K562 (cell line): ENCODE data around the gene CEP290. TPM values are rescaled to one million over a fixed set of nuclear protein-coding genes. Genes with fewer than 3 reads are reported as not detected.
A peak's percentile ranks its signal among the peaks of the same experiment; 100 is the strongest.

Experiments
- ARHGAP35 ChIP-seq: fragments of 450-650 bp; IDR thresholded peaks from 2 replicates; pipeline ENCODE4 v1.6.1; 2018; ENCODE audit not compliant: partially characterized antibody
- CEBPG ChIP-seq, 3 experiments: fragments of 200-800 bp in 1 of 3; sonication (Bioruptor generic) in 1 of 3; sonication (generic) in 1 of 3; formaldehyde crosslinking in 1 of 3; IDR thresholded peaks in 2 of 3; conservative IDR thresholded peaks in 1 of 3; 2 replicates each; pipeline versions ENCODE4 v1.6.1 to v1.8.0; 2016 to 2022; ENCODE audit warnings: missing compliant biosample characterization in 2 of 3, missing genetic modification characterization in 2 of 3, mild to moderate bottlenecking in 1 of 3, missing genetic modification reagents in 1 of 3
- DDX20 ChIP-seq: fragments of 450-650 bp; IDR thresholded peaks from 2 replicates; pipeline ENCODE4 v1.6.1; 2016; ENCODE audit warnings: missing genetic modification characterization, low read depth, mild to moderate bottlenecking, missing compliant biosample characterization, moderate library complexity
- E2F8 ChIP-seq: fragments of 450-650 bp; IDR thresholded peaks from 2 replicates; pipeline ENCODE4 v1.7.1; 2018; ENCODE audit warnings: mild to moderate bottlenecking, low read depth; ENCODE audit not compliant: partially characterized antibody
- ESRRB ChIP-seq: fragments of 250-450 bp; sonication (Bioruptor Pico); IDR thresholded peaks from 2 replicates; pipeline ENCODE4 v1.5.0; 2020; ENCODE audit warnings: mild to moderate bottlenecking, moderate library complexity, borderline replicate concordance
- EZH2 ChIP-seq: IDR thresholded peaks from 2 replicates; pipeline ENCODE4 v1.6.1; 2012; ENCODE audit warnings: low read depth, mild to moderate bottlenecking, inconsistent platforms, low read length, borderline replicate concordance
- GTF2B ChIP-seq: IDR thresholded peaks from 2 replicates; pipeline ENCODE4 v1.6.1; 2011; ENCODE audit not compliant: insufficient read length; ENCODE audit errors: extremely low read depth
- GTF2E2 ChIP-seq: fragments of 200-800 bp; sonication (Bioruptor generic); IDR thresholded peaks from 2 replicates; pipeline ENCODE4 v1.6.1; 2016; ENCODE audit warnings: missing genetic modification characterization, missing compliant biosample characterization
- HDAC6 ChIP-seq: IDR thresholded peaks from 2 replicates; pipeline ENCODE4 v1.6.1; 2012; ENCODE audit warnings: low read depth, mild to moderate bottlenecking, control low read depth, inconsistent platforms, low read length, moderate library complexity
- NFIX ChIP-seq: fragments of 250-450 bp; sonication (Bioruptor Pico); IDR thresholded peaks from 2 replicates; pipeline ENCODE4 v1.4.0; 2020; ENCODE audit warnings: low read depth, mild to moderate bottlenecking, moderate library complexity
- POLR3G ChIP-seq: IDR thresholded peaks from 2 replicates; pipeline ENCODE4 v1.6.1; 2011; ENCODE audit not compliant: insufficient read length, insufficient replicate concordance; ENCODE audit errors: extremely low read depth
- RAD21 ChIP-seq, 2 experiments: fragments of 250-450 bp in 1 of 2; fragments of 450-650 bp in 1 of 2; sonication (Bioruptor Pico) in 1 of 2; formaldehyde crosslinking in 1 of 2; IDR thresholded peaks in 1 of 2; conservative IDR thresholded peaks in 1 of 2; 2 replicates each; pipeline versions ENCODE4 v1.4.0 to v1.8.0; 2020 to 2022; ENCODE audit warnings: mild to moderate bottlenecking in 2 of 2, moderate library complexity in 1 of 2
- RB1 ChIP-seq: fragments of 450-650 bp; IDR thresholded peaks from 2 replicates; pipeline ENCODE4 v1.6.1; 2017; ENCODE audit warnings: low read depth, mild to moderate bottlenecking
- RBM17 ChIP-seq: fragments of 200-400 bp; formaldehyde crosslinking; IDR thresholded peaks from 2 replicates; pipeline ENCODE4 v1.6.1; 2017; ENCODE audit warnings: low read depth, mild to moderate bottlenecking, low read length, borderline replicate concordance
- RUNX1 ChIP-seq: sonication (generic); IDR thresholded peaks from 2 replicates; pipeline ENCODE4 v1.6.1; 2016; ENCODE audit warnings: antibody characterized with exemption, low read depth
- SMC3 ChIP-seq: conservative IDR thresholded peaks from 2 replicates; pipeline ENCODE4 v1.6.1; 2011; ENCODE audit warnings: low read depth, low read length, improper control_type of control experiment; ENCODE audit not compliant: insufficient read depth
- TRIM28 ChIP-seq: fragments of 450-650 bp; IDR thresholded peaks from 2 replicates; pipeline ENCODE4 v1.6.1; 2017
- XRCC3 ChIP-seq: fragments of 450-650 bp; IDR thresholded peaks from 2 replicates; pipeline ENCODE4 v1.6.1; 2017; ENCODE audit warnings: mild to moderate bottlenecking, moderate library complexity
- ZBTB8A ChIP-seq: fragments of 450-650 bp; IDR thresholded peaks from 2 replicates; pipeline ENCODE4 v1.6.1; 2018; ENCODE audit warnings: mild to moderate bottlenecking, moderate library complexity; ENCODE audit not compliant: partially characterized antibody
- ZNF143 ChIP-seq: sonication (generic); formaldehyde crosslinking; IDR thresholded peaks from 2 replicates; pipeline ENCODE4 v1.9.0; 2022; ENCODE audit warnings: mild to moderate bottlenecking, missing genetic modification reagents
- ZNF311 ChIP-seq: fragments of 250-450 bp; sonication (Bioruptor Pico); IDR thresholded peaks from 2 replicates; pipeline ENCODE4 v1.4.0; 2020; ENCODE audit warnings: mild to moderate bottlenecking, moderate library complexity
- polyA plus RNA-seq, 8 experiments: library from polyadenylated mRNA; depleted of rRNA in 4 of 8; stranded (reverse) in 5 of 8; unstranded in 3 of 8; fragments of >200 nt; fragmentation: Nextera tagmentation in 2 of 8; fragmentation: Illumina TruSeq in 1 of 8; extraction: Ambion mirVana in 2 of 8; extraction: Trizol in 1 of 8; gene quantifications; 2 replicates each; pipeline versions ENCODE4 v1.2.1 to v1.2.3, GENCODE V29; 2011 to 2014; ENCODE audit warnings: inconsistent platforms in 1 of 8, missing spikeins in 1 of 8
- total RNA-seq, 7 experiments: library from RNA; depleted of rRNA in 6 of 7; stranded (reverse); fragments of >200 nt in 6 of 7; fragmentation: Illumina TruSeq in 2 of 7; extraction: Trizol in 2 of 7; gene quantifications; 2 replicates each; pipeline versions ENCODE4 v1.2.1 to v1.2.3, GENCODE V29; 2011 to 2021; ENCODE audit warnings: low replicate concordance in 1 of 7
- TF ChIP-seq, protein P1 (sequence below): sonication (generic); formaldehyde crosslinking; IDR thresholded peaks from 2 replicates; pipeline ENCODE4 v1.8.0; 2022; ENCODE audit warnings: mild to moderate bottlenecking, missing genetic modification reagents

The CEP290 gene
- total and polyA plus RNA-seq, 9 of the 15 experiments (the other 6 are each of a cell fraction or from before 2014, with no cell fraction given): 7.2 to 19.4 (median 18.1) TPM

GRCh38 chr12:88141774-88142609 is at the start of gene CEP290, which contains the start of gene TMTC3 (continued):
- TF ChIP-seq, protein P1, sequence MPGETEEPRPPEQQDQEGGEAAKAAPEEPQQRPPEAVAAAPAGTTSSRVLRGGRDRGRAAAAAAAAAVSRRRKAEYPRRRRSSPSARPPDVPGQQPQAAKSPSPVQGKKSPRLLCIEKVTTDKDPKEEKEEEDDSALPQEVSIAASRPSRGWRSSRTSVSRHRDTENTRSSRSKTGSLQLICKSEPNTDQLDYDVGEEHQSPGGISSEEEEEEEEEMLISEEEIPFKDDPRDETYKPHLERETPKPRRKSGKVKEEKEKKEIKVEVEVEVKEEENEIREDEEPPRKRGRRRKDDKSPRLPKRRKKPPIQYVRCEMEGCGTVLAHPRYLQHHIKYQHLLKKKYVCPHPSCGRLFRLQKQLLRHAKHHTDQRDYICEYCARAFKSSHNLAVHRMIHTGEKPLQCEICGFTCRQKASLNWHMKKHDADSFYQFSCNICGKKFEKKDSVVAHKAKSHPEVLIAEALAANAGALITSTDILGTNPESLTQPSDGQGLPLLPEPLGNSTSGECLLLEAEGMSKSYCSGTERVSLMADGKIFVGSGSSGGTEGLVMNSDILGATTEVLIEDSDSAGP (CRISPR knock-in tag): no peak
- TF ChIP-seq CEBPG (CRISPR knock-in tag; IDR thresholded peaks at IDR 0.05): no peak
- TF ChIP-seq CEBPG (tag; conservative IDR thresholded peaks at IDR 0.05 in 1 of 2, IDR thresholded peaks at IDR 0.05 in 1 of 2): no peak
- peak; percentile 99 for TF ChIP-seq ZNF143 (CRISPR knock-in tag)
- TF ChIP-seq DDX20: no peak
- no peak for TF ChIP-seq ZNF311 (CRISPR knock-in tag)
- no peak for TF ChIP-seq SMC3
- peak; percentile 75 for TF ChIP-seq ZBTB8A
- no peak for TF ChIP-seq GTF2B
- TF ChIP-seq EZH2: no peak
- TF ChIP-seq NFIX (CRISPR knock-in tag): no peak
- no peak for TF ChIP-seq XRCC3
- TF ChIP-seq HDAC6: no peak
- no peak for TF ChIP-seq RUNX1
- TF ChIP-seq ESRRB: no peak
- no peak for TF ChIP-seq RBM17
- no peak for TF ChIP-seq TRIM28
- TF ChIP-seq GTF2E2 (tag): no peak
- peak; percentile 38; the same call in 1 of the 2 replicates for TF ChIP-seq RB1
- TF ChIP-seq RAD21 (CRISPR knock-in tag; conservative IDR thresholded peaks at IDR 0.05 in 1 of 2, IDR thresholded peaks at IDR 0.05 in 1 of 2): no peak
- no peak for TF ChIP-seq POLR3G
- no peak for TF ChIP-seq ARHGAP35
- TF ChIP-seq E2F8: peak; percentile 61
